Spleen (tissue), 11 donors: ENCODE measurements around the gene SERPINH1. TPM values are rescaled to one million over a fixed set of nuclear protein-coding genes. Genes with fewer than 3 reads are reported as not detected.

Experiments
- DNase-seq: peaks from one replicate; pipeline ENCODE4 v3.0.0-alpha.2; 2020
- H3K27ac ChIP-seq, 8 donors: fragments of 200-600 bp; sonication (generic) in 7 of 8; 1 replicate in 4 of 8; 2 replicates in 4 of 8; pipeline versions ENCODE4 v1.5.0 to v1.8.0; 2016 to 2021; ENCODE audit warnings: inconsistent platforms in 4 of 8, mild to moderate bottlenecking in 4 of 8, moderate library complexity in 1 of 8
- H3K27me3 ChIP-seq, 7 donors: fragments of 200-600 bp; sonication (generic) in 6 of 7; replicated peaks in 1 of 7; 1 replicate in 4 of 7; 2 replicates in 3 of 7; pipeline versions ENCODE4 v1.5.0 to v1.8.0; 2016 to 2021; ENCODE audit warnings: inconsistent platforms in 3 of 7, mild to moderate bottlenecking in 1 of 7
- H3K36me3 ChIP-seq, 6 donors: fragments of 200-600 bp; sonication (generic) in 5 of 6; 1 replicate in 4 of 6; 2 replicates in 2 of 6; pipeline versions ENCODE4 v1.5.0 to v1.8.0; 2016 to 2021; ENCODE audit warnings: inconsistent platforms in 2 of 6
- H3K4me1 ChIP-seq, 6 donors: fragments of 200-600 bp; sonication (generic) in 5 of 6; 1 replicate in 3 of 6; 2 replicates in 3 of 6; pipeline versions ENCODE4 v1.5.0 to v1.8.0; 2016 to 2021; ENCODE audit warnings: inconsistent platforms in 3 of 6
- H3K4me3 ChIP-seq, 8 donors: fragments of 200-600 bp; sonication (generic) in 7 of 8; 1 replicate in 4 of 8; 2 replicates in 4 of 8; pipeline versions ENCODE4 v1.5.0 to v1.8.0; 2016 to 2021; ENCODE audit warnings: inconsistent platforms in 4 of 8, mild to moderate bottlenecking in 4 of 8, moderate library complexity in 2 of 8
- H3K9me3 ChIP-seq, 8 donors: fragments of 200-600 bp; sonication (generic) in 7 of 8; 1 replicate in 4 of 8; 2 replicates in 4 of 8; pipeline versions ENCODE4 v1.5.0 to v1.8.0; 2016 to 2021; ENCODE audit warnings: inconsistent platforms in 4 of 8
- POLR2A ChIP-seq, 3 donors: fragments of 450-650 bp; IDR thresholded peaks; one replicate each; pipeline ENCODE4 v1.5.1; 2017; ENCODE audit warnings: antibody characterized with exemption in 3 of 3, mild to moderate bottlenecking in 1 of 3
- POLR2AphosphoS5 ChIP-seq, 3 donors: sonication (generic); formaldehyde crosslinking; IDR thresholded peaks; one replicate each; pipeline ENCODE4 v1.5.1; 2017; ENCODE audit warnings: antibody characterized with exemption in 3 of 3
- WGBS, 5 donors: extraction: QIAGEN DNeasy Blood & Tissue Kit in 3 of 5; methylation state at CpG; one replicate each; pipeline versions ENCODE4 v1.1.5 to v1.1.7; 2013 to 2018; 5-methylcytosine and 5-hydroxymethylcytosine counted together
- intact Hi-C: fragments of 100-400 bp; cut with DNase I; formaldehyde crosslinking; loops from one replicate; pipeline ENCODE4 v1.15.0; 2023; ENCODE audit warnings: low total_unique reads
- polyA plus RNA-seq, 3 donors: library from polyadenylated mRNA; stranded (reverse); fragments of 200-250 nt; gene quantifications; one replicate each; pipeline ENCODE4 v1.2.1, GENCODE V29; 2013
- total RNA-seq, 7 donors: library from RNA; depleted of rRNA in 3 of 7; stranded (reverse); fragments of >200 nt in 3 of 7; fragmentation: NEBNext Ultra II Directional in 4 of 7; extraction: Animal tissue kit (Norgen Biotek cat#: 25700) in 4 of 7; gene quantifications; one replicate each; pipeline versions ENCODE4 v1.1.0 to v1.2.1, GENCODE V29; 2016 to 2021
- TF ChIP-seq, protein P1 (sequence below), 11 experiments: fragments of 200-600 bp in 7 of 11; fragments of 450-650 bp in 4 of 11; sonication (generic) in 4 of 11; IDR thresholded peaks in 8 of 11; conservative IDR thresholded peaks in 3 of 11; 1 replicate in 7 of 11; 2 replicates in 4 of 11; pipeline versions ENCODE4 v1.4.0 to v1.8.0; 2016 to 2021; ENCODE audit warnings: antibody characterized with exemption in 11 of 11, inconsistent platforms in 4 of 11, mild to moderate bottlenecking in 1 of 11
- donor health status: healthy with polysubstance abuse.
- donor health status: DM: no; HTN: no; CAD: no; lungs with moderate emphysema.
- donor health status: DM: no; HTN: no; CAD: no.
- donor health status: Bipolar disorder and iron deficiency.
- donor health status: healthy.
- donor health status: DM: no; HTN: no; CAD: no.
- donor health status: DM: yes; HTN: yes; CAD: no.

SERPINH1 gene
- total and polyA plus RNA-seq, 10 donors = 19.0 to 145 (median 69.4) TPM

DNA sequence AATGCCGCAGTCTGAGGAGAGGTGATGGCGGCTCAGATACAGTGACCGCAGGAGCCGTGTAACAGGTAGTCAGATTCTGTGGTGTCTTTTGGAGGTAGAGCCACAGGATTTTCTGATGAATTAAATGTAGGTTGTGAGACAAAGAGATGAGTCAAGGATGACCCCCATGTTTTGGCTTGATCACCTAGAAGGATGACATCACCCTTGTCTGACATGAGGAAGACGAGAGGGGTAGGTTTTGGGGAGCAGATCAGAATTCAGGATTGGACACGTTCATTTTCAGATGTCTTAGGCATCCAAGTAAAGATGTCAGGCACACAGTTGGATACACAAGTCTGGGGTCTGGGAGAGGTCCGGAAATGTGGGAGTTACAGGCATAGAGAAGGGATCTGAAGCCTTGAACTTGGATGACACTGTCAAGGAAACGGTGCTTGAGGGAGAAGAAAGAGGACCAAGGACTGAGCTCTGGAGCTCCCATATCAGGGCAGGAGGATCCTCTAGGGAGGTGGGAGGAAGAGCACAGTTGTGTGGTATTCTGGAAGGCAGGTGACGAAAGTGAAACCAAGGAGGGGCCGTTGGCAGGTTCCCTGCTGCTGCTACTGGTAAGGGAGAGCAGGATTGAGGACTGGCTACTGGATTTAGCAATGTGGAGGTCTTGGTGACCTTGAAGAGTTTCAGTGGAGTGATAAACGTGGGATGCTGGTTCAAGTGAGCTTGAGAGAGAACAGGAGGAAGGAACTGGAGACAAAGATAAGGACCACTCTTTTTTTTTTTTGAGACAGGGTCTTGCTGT, 23.7 kb upstream of the SERPINH1 start:
- Histone ChIP-seq H3K27me3 (no peaks in the 10 kb centered on the region), H3K4me3 (no peak overlapping the region), H3K9me3 (no peaks in the 10 kb centered on the region), H3K27ac (no peak overlapping the region), H3K36me3 (no peaks in the 10 kb centered on the region), H3K4me1 (peaks cover 23 to 63% (median 43%) of the 10 kb centered on the region in 6 donors)
- WGBS, 5 donors = 70 to 74% (median 73%) methylated on average over 11 of the region's 11 CpGs
- intact Hi-C loops = no loop called here
- TF ChIP-seq, protein P1, sequence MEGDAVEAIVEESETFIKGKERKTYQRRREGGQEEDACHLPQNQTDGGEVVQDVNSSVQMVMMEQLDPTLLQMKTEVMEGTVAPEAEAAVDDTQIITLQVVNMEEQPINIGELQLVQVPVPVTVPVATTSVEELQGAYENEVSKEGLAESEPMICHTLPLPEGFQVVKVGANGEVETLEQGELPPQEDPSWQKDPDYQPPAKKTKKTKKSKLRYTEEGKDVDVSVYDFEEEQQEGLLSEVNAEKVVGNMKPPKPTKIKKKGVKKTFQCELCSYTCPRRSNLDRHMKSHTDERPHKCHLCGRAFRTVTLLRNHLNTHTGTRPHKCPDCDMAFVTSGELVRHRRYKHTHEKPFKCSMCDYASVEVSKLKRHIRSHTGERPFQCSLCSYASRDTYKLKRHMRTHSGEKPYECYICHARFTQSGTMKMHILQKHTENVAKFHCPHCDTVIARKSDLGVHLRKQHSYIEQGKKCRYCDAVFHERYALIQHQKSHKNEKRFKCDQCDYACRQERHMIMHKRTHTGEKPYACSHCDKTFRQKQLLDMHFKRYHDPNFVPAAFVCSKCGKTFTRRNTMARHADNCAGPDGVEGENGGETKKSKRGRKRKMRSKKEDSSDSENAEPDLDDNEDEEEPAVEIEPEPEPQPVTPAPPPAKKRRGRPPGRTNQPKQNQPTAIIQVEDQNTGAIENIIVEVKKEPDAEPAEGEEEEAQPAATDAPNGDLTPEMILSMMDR (IDR thresholded peaks at IDR 0.05 in 8 of 11, conservative IDR thresholded peaks at IDR 0.05 in 3 of 11) = no peak
- TF ChIP-seq POLR2AphosphoS5 (IDR thresholded peaks at IDR 0.05) (no peak), POLR2A (IDR thresholded peaks at IDR 0.05) (no peak)
- no peak for DNase-seq

DNA sequence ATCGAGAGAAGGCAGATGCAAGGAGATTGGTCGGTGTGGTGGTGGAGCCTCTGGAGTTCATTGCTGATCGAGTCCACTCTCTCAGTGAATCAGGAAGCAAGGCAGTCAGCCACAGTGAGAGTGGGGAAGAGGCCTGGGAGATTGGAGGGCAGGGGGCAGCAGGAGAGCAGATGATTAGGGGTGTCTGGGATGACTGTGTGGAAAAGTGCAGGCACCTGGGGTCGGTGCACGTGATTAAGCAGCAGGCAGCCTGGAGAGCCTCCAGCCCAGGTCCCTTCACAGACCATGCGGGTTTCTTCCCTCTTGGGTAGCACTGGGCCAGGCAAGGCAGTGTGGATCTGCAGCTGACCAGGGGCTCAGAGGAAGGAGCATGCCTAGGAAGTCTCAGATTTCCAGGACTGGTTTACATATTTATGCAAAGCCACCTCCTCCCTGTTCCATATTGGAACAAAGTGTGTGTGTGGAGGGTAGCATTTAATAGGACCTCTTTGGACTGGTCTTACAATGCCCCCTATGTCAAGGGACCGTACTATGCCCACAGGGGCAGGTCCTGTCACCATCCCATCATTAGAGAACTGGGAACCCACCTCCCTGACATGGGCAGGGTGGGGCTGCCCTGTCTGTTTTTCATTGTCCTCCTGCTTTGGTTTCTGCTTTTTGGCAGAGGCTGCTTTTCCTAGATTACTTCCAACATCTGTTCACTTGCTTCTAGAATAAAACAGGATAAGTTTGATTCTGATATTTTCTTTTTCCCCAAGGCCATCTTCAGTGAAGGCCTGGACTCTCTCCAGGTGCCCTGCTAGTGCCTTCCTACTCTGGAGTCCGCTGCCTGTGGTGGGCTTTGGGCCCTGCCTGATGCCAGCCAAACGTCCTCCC, 22.4 kb upstream of the SERPINH1 start:
- H3K9me3 ChIP-seq = no peaks in the 10 kb centered on the region
- DNase-seq = no peak
- 75 to 85% (median 78%) methylated on average over 9 of the region's 9 CpGs for WGBS, 5 donors
- TF ChIP-seq, protein P1 (IDR thresholded peaks at IDR 0.05 in 8 of 11, conservative IDR thresholded peaks at IDR 0.05 in 3 of 11) = no peak
- TF ChIP-seq POLR2A (IDR thresholded peaks at IDR 0.05) (no peak), POLR2AphosphoS5 (IDR thresholded peaks at IDR 0.05) (no peak)
- peaks cover 14 to 51% (median 33%) of the 10 kb centered on the region in 6 donors for H3K4me1 ChIP-seq
- H3K36me3 ChIP-seq = no peaks in the 10 kb centered on the region
- no peak overlapping the region for H3K4me3 ChIP-seq
- H3K27me3 ChIP-seq = no peaks in the 10 kb centered on the region
- no peak overlapping the region for H3K27ac ChIP-seq
- intact Hi-C loops = loop anchor here (10.0 kb wide), 1 partner anchor 55 kb away; no protein-coding TSS in a partner anchor

DNA sequence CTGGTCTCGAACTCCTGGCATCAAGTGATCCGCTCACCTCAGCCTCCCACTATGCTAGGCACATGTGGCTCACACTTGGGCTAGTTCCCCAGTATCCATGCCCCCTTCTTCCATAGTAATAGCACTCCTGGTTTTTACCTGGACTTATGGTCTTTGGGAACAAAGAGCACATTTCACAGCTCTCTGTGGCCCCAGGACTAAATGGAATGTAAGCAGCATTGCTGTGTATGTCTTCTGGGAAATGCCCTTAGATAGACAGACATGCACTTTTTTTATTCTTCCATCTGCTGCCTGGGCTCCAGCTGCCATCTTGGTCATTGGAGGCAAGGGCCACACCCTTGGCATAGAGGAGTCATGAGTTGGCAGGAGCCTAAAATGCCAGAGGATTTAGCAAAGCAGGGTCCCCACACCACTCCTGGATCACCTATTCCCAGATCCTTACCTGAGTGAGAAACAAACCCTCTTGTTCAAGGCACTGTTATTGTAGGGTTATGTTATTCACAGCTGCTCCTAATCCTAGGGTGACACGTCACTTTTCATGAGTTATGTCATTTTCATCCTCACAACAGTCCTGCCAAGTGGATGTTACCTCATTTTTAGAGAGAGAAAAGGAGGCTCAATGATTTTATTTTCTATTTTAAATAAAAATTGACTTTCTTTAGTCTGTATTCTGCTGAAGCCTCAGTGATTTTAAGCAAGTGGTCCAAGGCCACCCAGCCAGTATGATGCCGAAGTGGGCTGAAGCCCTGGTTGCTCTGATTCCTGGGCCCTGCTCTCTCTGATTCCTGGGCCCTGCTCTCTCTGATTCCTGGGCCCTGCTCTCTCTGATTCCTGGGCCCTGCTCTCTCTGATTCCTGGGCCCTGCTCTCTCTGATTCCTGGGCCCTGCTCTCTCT, 20.6 kb upstream of the SERPINH1 start:
- Histone ChIP-seq H3K4me1 (peaks cover 14 to 34% (median 23%) of the 10 kb centered on the region in 6 donors), H3K27me3 (peaks cover 0 to 8% (median 0%) of the 10 kb centered on the region in 7 donors), H3K27ac (no peak overlapping the region), H3K36me3 (no peaks in the 10 kb centered on the region), H3K9me3 (no peaks in the 10 kb centered on the region), H3K4me3 (no peak overlapping the region)
- DNase-seq = no peak
- TF ChIP-seq, protein P1 (IDR thresholded peaks at IDR 0.05 in 8 of 11, conservative IDR thresholded peaks at IDR 0.05 in 3 of 11) = no peak
- no peak for TF ChIP-seq POLR2A (IDR thresholded peaks at IDR 0.05)
- no peak for TF ChIP-seq POLR2AphosphoS5 (IDR thresholded peaks at IDR 0.05)
- 86 to 94% (median 91%) methylated on average over 4 of the region's 4 CpGs for WGBS, 5 donors
- intact Hi-C loops = loop anchor here (10.0 kb wide), 1 partner anchor 53 kb away; no protein-coding TSS in a partner anchor
